ENCODE results near the gene ANHX. TPM values are rescaled to one million over a fixed set of nuclear protein-coding genes. Genes with fewer than 3 reads are reported as not detected.

ANHX gene
- total RNA-seq, 4 donors from 2014 or later: not detected

DNA sequence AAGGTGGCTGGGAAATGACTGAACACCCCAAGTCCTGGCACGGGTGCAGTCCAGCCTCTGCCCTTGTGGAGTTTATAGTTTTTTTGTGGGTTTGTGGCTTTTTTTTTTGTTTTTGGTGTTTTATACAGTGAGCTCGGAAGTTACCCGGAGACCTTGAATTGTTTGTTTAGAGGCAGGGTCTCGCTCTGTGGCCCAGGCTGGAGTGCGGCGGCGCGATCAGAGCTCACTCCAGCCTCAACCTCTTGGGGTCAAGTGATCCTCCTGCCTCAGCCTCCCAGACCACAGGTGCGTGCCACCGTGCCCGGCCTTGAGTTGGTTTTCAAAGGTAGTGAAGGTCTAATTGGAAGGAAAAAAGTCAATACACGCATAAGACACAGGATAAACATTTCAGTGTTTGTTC is 879 bp upstream of the ANHX start:
- intact Hi-C loops (cut with DNase I): no loop called here
- DNase-seq: no peak
- WGBS, 2 donors: 87 to 97% methylated on average over 10 to 12 of the region's 12 CpGs
- no peak for TF ChIP-seq POLR2A (IDR thresholded peaks at IDR 0.05)
- TF ChIP-seq, protein P1, sequence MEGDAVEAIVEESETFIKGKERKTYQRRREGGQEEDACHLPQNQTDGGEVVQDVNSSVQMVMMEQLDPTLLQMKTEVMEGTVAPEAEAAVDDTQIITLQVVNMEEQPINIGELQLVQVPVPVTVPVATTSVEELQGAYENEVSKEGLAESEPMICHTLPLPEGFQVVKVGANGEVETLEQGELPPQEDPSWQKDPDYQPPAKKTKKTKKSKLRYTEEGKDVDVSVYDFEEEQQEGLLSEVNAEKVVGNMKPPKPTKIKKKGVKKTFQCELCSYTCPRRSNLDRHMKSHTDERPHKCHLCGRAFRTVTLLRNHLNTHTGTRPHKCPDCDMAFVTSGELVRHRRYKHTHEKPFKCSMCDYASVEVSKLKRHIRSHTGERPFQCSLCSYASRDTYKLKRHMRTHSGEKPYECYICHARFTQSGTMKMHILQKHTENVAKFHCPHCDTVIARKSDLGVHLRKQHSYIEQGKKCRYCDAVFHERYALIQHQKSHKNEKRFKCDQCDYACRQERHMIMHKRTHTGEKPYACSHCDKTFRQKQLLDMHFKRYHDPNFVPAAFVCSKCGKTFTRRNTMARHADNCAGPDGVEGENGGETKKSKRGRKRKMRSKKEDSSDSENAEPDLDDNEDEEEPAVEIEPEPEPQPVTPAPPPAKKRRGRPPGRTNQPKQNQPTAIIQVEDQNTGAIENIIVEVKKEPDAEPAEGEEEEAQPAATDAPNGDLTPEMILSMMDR (IDR thresholded peaks at IDR 0.05): no peak
- Histone ChIP-seq H3K36me3 (no peaks in the 10 kb centered on the region), H3K4me3 (no peak overlapping the region), H3K4me1 (no peaks in the 10 kb centered on the region), H3K27me3 (peaks cover 0 to 16% (median 0%) of the 10 kb centered on the region in 4 donors), H3K9me3 (peaks cover 0 to 70% (median 21%) of the 10 kb centered on the region in 3 donors), H3K27ac (no peak overlapping the region)

DNA sequence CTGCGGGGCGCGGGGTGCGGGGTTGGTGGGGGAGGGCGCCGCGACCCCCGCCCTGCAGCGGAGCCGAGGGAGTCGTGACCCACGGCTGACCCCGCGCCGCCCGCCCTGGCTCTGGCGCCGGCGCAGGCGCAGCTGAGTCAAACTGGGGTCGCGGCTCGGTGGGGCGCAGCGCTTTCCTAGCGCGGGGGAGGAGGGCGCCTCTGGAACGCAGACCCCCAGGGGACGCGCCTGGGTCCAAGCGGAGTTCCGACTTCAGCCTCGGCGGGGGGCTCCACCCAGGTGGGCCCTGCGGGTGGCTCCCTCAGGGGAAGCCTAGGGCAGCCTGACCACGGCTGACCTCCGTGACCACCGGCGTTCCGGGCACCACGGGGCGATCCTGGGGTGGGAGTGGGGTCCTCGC is 467 bp upstream of the ANHX start:
- 69% methylated on average over 5 of the region's 44 CpGs; no CpG with 5 or more reads in 1 of the 2 donors for WGBS, 2 donors
- no peak for DNase-seq
- no peak for TF ChIP-seq POLR2A (IDR thresholded peaks at IDR 0.05)
- TF ChIP-seq, protein P1 (IDR thresholded peaks at IDR 0.05): no peak
- Histone ChIP-seq H3K27ac (no peak overlapping the region), H3K27me3 (peaks cover 0 to 16% (median 0%) of the 10 kb centered on the region in 4 donors), H3K9me3 (peaks cover 0 to 75% (median 21%) of the 10 kb centered on the region in 3 donors), H3K4me1 (no peaks in the 10 kb centered on the region), H3K36me3 (no peaks in the 10 kb centered on the region), H3K4me3 (no peak overlapping the region)
- intact Hi-C loops (cut with DNase I): no loop called here

DNA sequence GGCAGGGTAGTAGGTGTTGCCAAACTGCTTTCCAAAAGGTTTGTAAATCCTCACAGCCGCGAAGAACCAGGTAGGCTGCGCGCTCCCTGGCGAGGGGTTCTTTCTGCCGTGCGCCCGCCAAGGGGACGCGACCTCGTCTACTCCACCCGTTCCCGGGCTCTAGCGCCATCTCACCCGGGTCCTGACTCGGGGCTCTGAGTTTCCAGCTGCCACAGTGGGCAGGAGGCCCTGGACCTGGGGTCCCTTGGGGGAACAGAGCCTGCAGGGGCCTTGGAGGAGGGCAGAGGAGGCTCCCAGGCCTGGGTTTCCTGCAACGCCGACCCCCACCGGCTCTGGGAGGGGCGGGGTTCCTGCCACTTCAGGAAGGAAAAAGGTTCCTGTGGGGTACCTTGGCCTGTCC is 706 bp downstream of the ANHX start:
- no peak overlapping the region for H3K4me3 ChIP-seq
- H3K27ac ChIP-seq: no peak overlapping the region
- 87% methylated on average over 8 of the region's 20 CpGs; no CpG with 5 or more reads in 1 of the 2 donors for WGBS, 2 donors
- no peaks in the 10 kb centered on the region for H3K4me1 ChIP-seq
- intact Hi-C loops (cut with DNase I): no loop called here
- peaks cover 0 to 16% (median 0%) of the 10 kb centered on the region in 4 donors for H3K27me3 ChIP-seq
- DNase-seq: no peak
- TF ChIP-seq POLR2A (IDR thresholded peaks at IDR 0.05): no peak
- TF ChIP-seq, protein P1 (IDR thresholded peaks at IDR 0.05): no peak
- H3K9me3 ChIP-seq: peaks cover 0 to 81% (median 21%) of the 10 kb centered on the region in 3 donors
- no peaks in the 10 kb centered on the region for H3K36me3 ChIP-seq

DNA sequence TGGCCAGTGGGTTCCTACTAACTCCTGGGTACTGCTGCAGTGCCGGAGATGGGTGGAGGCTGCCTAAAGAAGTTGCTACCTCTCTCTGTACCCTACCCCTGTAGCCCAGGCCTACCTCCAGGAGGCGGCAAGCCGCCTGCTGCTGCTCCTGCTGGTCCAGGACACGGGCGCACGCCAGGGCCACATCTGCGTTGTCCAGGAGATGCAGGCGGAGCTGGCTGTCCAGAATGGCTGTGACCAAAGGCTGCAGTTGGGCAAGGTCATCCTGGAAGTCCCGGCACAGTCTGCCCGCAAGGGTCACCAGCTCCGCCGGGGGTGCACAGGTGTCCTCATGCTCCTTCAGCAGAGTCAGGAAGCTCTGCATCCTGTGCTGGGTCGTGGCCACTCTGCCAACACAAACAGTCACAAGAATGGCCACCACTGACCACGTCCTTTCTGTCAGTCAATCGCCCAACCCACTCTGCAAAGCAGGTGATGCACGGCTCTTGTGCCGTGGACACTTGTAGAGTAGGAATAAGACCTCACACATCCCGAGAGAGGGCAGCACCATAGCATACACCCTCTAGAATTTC is 1.6 kb downstream of the ANHX start:
- Histone ChIP-seq H3K9me3 (peaks cover 0 to 82% (median 21%) of the 10 kb centered on the region in 3 donors), H3K4me1 (no peaks in the 10 kb centered on the region), H3K27me3 (peaks cover 0 to 16% (median 0%) of the 10 kb centered on the region in 4 donors), H3K4me3 (no peak overlapping the region), H3K27ac (no peak overlapping the region), H3K36me3 (no peaks in the 10 kb centered on the region)
- TF ChIP-seq POLR2A (IDR thresholded peaks at IDR 0.05): no peak
- TF ChIP-seq, protein P1 (IDR thresholded peaks at IDR 0.05): no peak
- WGBS, 2 donors: 90 to 100% methylated on average over 2 to 10 of the region's 18 CpGs
- intact Hi-C loops (cut with DNase I): no loop called here
- no peak for DNase-seq

DNA sequence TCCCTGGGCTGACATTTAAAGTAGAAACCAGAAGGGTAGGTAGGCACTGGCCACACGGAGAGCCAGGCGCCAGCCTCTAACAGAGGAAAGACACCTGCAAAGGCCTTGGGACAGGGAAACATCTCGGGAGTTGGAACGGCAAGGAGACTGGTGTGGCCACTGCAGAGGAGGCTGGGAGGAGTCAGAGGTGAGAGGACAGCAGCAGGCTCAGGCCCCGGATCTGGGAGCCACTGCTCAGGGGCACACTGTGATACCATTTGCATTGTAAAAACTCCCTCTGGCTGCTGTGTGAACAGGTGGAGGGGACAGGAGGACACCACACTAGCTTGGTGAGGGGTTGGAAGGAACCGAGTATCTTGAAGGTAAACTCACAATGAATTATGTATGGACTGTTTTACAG is 2.7 kb downstream of the ANHX start:
- peaks cover 0 to 16% (median 0%) of the 10 kb centered on the region in 4 donors for H3K27me3 ChIP-seq
- H3K9me3 ChIP-seq: peaks cover 0 to 81% (median 25%) of the 10 kb centered on the region in 3 donors
- 84 to 92% methylated on average over 6 of the region's 6 CpGs for whole genome bisulfite sequencing, 2 donors
- no peak overlapping the region for H3K27ac ChIP-seq
- H3K36me3 ChIP-seq: no peaks in the 10 kb centered on the region
- no peak overlapping the region for H3K4me3 ChIP-seq
- H3K4me1 ChIP-seq: no peaks in the 10 kb centered on the region
- intact Hi-C loops (cut with DNase I): no loop called here
- DNase-seq: no peak
- TF ChIP-seq, protein P1 (IDR thresholded peaks at IDR 0.05): no peak
- no peak for TF ChIP-seq POLR2A (IDR thresholded peaks at IDR 0.05)
